ENCODE data around the gene PPT2. TPM values are rescaled to one million over a fixed set of nuclear protein-coding genes. Genes with fewer than 3 reads are reported as not detected.

PPT2 gene
- total RNA-seq, 2 donors from 2014 or later: 18.6 to 32.9 TPM

DNA sequence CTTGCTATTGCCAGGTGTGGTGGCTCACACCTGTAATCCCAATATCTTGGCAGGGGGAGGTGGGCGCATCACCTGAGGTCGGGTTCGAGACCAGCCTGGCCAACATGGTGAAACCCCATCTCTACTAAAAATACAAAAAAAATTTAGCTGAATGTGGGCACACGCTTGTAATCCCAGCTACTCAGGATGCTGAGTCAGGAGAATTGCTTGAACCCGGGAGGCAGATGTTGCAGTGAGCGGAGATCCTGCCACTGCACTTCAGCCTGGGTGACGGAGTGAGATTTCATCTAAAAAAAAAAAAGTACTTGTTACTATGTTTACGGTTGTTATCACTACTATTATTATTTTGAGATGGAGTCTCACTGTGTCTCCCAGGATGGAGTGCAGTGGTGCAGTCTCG is 3.0 kb downstream of the PPT2 start:
- intact Hi-C loops (cut with DNase I): loop anchor here (10.0 kb wide), 2 partner anchors 192 to 252 kb away; partner anchors contain the start of gene ZBTB12
- TF ChIP-seq, protein P1, sequence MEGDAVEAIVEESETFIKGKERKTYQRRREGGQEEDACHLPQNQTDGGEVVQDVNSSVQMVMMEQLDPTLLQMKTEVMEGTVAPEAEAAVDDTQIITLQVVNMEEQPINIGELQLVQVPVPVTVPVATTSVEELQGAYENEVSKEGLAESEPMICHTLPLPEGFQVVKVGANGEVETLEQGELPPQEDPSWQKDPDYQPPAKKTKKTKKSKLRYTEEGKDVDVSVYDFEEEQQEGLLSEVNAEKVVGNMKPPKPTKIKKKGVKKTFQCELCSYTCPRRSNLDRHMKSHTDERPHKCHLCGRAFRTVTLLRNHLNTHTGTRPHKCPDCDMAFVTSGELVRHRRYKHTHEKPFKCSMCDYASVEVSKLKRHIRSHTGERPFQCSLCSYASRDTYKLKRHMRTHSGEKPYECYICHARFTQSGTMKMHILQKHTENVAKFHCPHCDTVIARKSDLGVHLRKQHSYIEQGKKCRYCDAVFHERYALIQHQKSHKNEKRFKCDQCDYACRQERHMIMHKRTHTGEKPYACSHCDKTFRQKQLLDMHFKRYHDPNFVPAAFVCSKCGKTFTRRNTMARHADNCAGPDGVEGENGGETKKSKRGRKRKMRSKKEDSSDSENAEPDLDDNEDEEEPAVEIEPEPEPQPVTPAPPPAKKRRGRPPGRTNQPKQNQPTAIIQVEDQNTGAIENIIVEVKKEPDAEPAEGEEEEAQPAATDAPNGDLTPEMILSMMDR (IDR thresholded peaks at IDR 0.05): no peak
- no peak for TF ChIP-seq POLR2AphosphoS5 (IDR thresholded peaks at IDR 0.05)
- H3K9me3 ChIP-seq: no peaks in the 10 kb centered on the region
- WGBS: 91% methylated on average over 9 of the region's 9 CpGs
- peaks cover 0 to 5% of the 10 kb centered on the region in 2 donors for H3K36me3 ChIP-seq
- H3K4me3 ChIP-seq: no peak overlapping the region
- no peak for DNase-seq (ENCODE audit: low spot score)
- peaks cover 14% of the 10 kb centered on the region for H3K4me1 ChIP-seq (replicated peaks)
- H3K27ac ChIP-seq: no peak overlapping the region
- H3K27me3 ChIP-seq (replicated peaks; ENCODE audit: insufficient read depth): no peaks in the 10 kb centered on the region

DNA sequence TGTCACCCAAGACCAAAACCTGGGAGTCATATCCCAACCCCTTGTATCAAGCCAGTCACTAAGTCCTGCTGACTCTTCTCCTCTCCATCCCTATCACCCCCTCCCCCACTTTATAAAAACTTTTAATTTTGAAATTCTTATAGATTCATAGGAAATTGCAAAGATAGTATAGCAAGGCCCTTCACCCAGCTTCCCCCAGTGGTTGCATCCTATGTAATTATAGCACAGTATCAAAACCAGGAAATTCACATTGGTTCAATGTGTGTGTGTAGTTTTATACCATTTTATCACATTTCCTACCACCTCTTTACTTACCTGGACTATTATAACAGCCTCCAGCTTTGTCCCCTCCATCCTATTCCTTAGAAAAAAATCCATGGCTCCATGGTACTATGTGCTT is 4.1 kb downstream of the PPT2 start:
- no peak for DNase-seq (ENCODE audit: low spot score)
- Histone ChIP-seq H3K9me3 (no peaks in the 10 kb centered on the region), H3K36me3 (peaks cover 0 to 5% of the 10 kb centered on the region in 2 donors), H3K4me3 (no peak overlapping the region), H3K27me3 (replicated peaks; ENCODE audit: insufficient read depth) (no peaks in the 10 kb centered on the region), H3K4me1 (replicated peaks) (peaks cover 9% of the 10 kb centered on the region), H3K27ac (no peak overlapping the region)
- TF ChIP-seq, protein P1 (IDR thresholded peaks at IDR 0.05): no peak
- TF ChIP-seq POLR2A (IDR thresholded peaks at IDR 0.05) (no peak), POLR2AphosphoS5 (IDR thresholded peaks at IDR 0.05) (no peak)
- intact Hi-C loops (cut with DNase I): loop anchor here (10.0 kb wide), 2 partner anchors 193 to 253 kb away; partner anchors contain the start of gene ZBTB12

DNA sequence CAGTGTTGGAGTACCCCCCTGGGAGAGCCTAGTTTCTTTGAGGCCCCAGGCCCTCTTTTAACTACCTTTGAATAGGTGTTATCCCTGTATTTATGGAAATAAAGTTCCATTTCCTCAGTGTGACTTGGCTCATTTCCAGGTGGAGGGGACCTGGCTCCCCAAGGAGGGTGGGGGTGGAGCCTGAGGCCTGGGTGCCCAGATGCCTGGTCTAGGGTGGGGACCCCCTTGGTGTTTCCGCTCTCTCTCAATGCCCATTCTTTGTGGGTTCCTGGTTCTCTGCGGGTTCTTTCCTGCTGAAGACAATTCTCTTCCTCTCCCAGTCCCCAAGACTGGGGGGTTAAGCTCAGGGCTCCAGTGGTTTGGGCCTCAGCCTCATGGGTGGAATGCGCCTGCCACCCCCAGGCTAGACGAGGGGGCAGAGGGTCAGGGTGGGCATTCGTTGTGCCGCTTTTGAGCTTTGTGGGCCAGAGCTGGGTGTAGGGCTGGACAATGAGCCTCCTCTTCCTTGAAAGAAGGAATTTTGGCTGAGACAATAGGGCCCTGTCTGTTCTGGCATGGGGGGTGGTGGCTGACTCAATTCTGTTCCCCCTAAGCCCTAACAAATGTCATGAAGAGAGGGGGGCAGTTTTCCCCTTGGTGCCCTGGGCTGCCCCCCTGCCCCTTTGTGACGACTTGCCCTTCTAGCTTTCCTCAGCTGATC is 9.8 kb downstream of the PPT2 start:
- no peak overlapping the region for H3K27ac ChIP-seq
- intact Hi-C loops (cut with DNase I): no loop called here
- H3K9me3 ChIP-seq: no peaks in the 10 kb centered on the region
- DNase-seq (ENCODE audit: low spot score): no peak
- TF ChIP-seq POLR2A (IDR thresholded peaks at IDR 0.05) (no peak), POLR2AphosphoS5 (IDR thresholded peaks at IDR 0.05) (no peak)
- TF ChIP-seq, protein P1 (IDR thresholded peaks at IDR 0.05): no peak
- no peaks in the 10 kb centered on the region for H3K4me1 ChIP-seq (replicated peaks)
- 86% methylated on average over 7 of the region's 7 CpGs for WGBS
- H3K27me3 ChIP-seq (replicated peaks; ENCODE audit: insufficient read depth): no peaks in the 10 kb centered on the region
- no peaks in the 10 kb centered on the region for H3K36me3 ChIP-seq
- no peak overlapping the region for H3K4me3 ChIP-seq

DNA sequence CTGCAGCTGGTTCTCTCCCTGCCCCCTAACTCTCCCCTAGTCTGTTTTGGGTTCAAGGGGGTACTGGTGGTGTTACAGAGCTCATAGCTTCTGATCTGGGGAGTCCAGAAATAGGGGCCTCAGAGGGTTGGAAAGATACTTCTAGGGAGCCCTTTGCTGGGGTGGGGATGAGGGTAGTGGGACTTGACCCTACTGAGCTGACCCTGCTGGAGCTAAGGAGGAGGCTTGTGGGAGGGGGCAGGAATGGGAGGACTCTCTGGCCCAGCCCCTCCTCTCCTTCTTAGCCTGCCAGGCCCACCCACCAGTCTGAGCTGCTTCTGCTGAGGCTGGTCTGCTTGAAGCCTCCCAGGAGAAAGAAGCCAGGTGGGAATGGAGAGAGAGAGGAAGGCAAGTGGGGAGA is 10.4 kb downstream of the PPT2 start, which contains the start of gene EGFL8:
TSS of gene EGFL8 (plus strand) at position 301 of the 400 bp plus-strand sequence. CDS start 1,571 bp downstream, outside the sequence.
- no peak for TF ChIP-seq POLR2A (IDR thresholded peaks at IDR 0.05)
- TF ChIP-seq, protein P1 (IDR thresholded peaks at IDR 0.05): no peak
- TF ChIP-seq POLR2AphosphoS5 (IDR thresholded peaks at IDR 0.05): no peak
- Histone ChIP-seq H3K36me3 (no peaks in the 10 kb centered on the region), H3K27ac (no peak within 1 kb of the TSS), H3K4me3 (no peak within 1 kb of the TSS), H3K9me3 (no peaks in the 10 kb centered on the region), H3K4me1 (replicated peaks) (no peaks in the 10 kb centered on the region), H3K27me3 (replicated peaks; ENCODE audit: insufficient read depth) (no peaks in the 10 kb centered on the region)
- intact Hi-C loops (cut with DNase I): no loop called here
- DNase-seq (ENCODE audit: low spot score): no peak

All from prostate gland (tissue), 2 donors.